Iris pigment epithelial cell (primary cell): ENCODE data around the gene MGAT5.

Source experiments
- DNase-seq: peaks from one replicate; pipeline ENCODE4 v3.0.0-alpha.2; 2011; ENCODE audit warnings: low read depth

Gene MGAT5

DNA sequence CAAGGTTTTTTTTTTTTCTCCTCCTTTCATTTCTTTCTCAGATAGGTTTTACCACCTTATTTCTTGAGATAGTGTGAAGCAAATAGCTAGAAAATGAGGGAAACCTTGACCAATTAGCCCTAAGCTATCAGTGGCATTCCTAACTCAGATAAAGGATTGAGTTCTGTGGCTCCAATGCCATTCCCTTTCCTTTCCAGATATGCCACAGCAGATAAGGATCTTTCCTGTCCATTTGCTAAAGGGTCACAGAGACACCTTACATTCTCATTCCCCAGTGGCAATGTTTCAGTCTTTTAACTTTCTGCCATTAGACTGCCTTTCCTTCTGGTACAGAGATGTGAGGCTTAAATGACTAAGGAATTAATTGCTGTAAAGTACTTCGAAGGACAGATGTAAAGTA is 81.7 kb downstream of the MGAT5 start:
- no peak for DNase-seq

DNA sequence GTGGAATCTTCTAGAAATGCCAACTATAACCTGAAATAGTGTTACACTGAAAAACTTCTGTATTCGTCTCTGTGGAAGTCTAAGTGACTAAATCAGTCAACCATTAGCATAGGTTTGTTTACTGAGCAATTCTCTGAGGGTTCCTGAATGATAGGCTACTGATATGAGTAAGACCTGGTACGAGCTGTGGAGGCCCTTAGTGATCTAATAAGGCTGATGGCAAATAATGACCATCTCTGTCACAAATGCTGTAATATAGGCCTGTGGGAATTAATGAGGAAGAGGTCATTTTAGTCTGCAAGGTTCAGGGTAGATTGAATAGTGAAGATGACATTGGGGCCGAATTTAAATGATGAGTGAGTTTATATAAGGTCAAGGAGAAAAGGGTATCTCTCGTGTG is 82.5 kb downstream of the MGAT5 start:
- no peak for DNase-seq

DNA sequence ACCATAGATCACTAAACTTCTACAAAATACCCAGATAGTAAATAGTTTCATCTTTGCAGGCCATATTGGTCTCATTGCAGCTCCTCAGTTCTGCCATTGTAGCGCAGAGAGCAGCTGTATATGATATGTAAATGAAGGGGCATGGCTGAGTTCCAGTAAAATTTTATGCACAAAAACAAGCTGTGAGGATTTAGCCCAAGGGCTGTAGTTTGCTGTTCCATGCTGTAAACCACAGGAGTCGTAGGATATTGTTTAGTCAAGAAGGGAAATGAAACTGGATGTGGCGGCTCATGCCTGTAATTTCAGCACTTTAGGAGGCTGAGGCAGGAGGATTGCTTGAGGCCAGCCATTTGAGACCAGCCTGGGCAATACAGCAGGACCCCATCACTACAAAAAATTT is 83.0 kb downstream of the MGAT5 start:
- no peak for DNase-seq

- DNase-seq: no peak
Observed at GRCh38 chr2:134337631-134338030, 83.8 kb downstream of the MGAT5 start.

- no peak for DNase-seq
Observed at GRCh38 chr2:134338208-134338607, 84.3 kb downstream of the MGAT5 start.

- no peak for DNase-seq
Observed at GRCh38 chr2:134341476-134341875, 87.6 kb downstream of the MGAT5 start.

- no peak for DNase-seq
Observed at GRCh38 chr2:134344954-134345697, 91.3 kb downstream of the MGAT5 start.

- DNase-seq: no peak
Observed at GRCh38 chr2:134346141-134346540, 92.3 kb downstream of the MGAT5 start.

DNA sequence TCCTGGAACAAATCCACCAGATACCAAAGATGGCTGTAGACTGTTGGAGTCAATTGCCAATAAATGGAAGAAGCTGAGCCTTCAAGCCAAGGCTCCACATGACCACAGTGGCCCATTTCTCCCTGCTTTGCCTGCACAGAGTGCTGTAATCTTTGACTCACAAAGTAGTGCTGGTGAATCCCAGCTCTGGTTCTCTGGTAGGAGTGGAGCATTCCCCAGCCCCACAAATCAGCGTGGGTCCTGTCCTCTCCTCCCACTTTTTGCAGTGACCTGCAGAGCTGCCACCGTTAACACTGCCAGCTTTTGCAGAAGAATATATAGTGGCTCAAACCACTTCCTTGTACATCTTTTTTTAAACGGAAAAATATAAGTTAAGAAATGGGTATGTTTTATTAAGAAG is 93.9 kb downstream of the MGAT5 start:
- peak; percentile 41 for DNase-seq

- peak; percentile 56 for DNase-seq
Observed at GRCh38 chr2:134348239-134348638, 94.4 kb downstream of the MGAT5 start.

GRCh38 chr2:134348760-134349159 is 94.9 kb downstream of the MGAT5 start:
- DNase-seq: no peak

GRCh38 chr2:134351016-134351415 is 97.1 kb downstream of the MGAT5 start:
- DNase-seq: no peak

- DNase-seq: no peak
Observed at GRCh38 chr2:134351899-134352298, 98.0 kb downstream of the MGAT5 start.

GRCh38 chr2:134352844-134353243 is 99.0 kb downstream of the MGAT5 start:
- DNase-seq: no peak

DNA sequence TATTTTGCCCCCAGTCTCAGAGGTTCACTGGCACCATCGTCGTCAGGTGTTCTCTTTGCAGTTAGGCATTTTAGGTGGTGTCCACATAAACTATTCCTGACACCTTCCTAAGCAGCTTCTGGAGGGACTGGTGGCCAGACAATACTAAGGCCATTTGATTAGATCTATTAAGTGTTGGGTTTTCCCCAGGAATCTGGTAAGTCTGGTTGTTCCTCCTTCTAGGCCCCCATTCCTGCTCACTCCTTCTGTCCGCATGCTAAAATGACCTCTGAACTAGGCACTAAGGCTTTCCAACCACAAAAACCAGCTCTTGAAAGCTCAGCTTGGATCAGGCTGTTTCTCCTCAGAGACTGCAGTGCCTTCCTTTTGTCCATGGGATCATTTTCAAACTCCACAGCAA is 100.7 kb downstream of the MGAT5 start:
- no peak for DNase-seq

DNA sequence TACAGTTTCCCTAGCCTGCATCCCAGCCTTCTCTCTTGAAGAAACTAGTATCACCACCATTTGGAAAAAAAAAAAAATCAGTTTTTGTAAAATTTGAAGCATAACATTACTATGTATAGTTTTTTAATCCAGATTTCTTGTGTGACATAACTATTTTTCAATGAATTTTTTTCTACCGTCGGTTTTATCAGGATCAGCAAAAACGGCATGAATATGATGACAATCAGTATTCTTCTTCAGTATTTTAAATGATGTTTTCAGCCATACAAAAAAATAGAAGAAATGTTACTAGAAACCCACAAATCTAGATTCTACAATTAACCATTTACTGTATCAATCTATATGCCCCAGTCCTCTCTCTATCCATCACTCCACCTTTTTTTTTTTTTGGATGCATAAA is 103.9 kb downstream of the MGAT5 start:
- no peak for DNase-seq

- DNase-seq: peak; percentile 38
Observed at GRCh38 chr2:134359367-134360081, 105.7 kb downstream of the MGAT5 start.

DNA sequence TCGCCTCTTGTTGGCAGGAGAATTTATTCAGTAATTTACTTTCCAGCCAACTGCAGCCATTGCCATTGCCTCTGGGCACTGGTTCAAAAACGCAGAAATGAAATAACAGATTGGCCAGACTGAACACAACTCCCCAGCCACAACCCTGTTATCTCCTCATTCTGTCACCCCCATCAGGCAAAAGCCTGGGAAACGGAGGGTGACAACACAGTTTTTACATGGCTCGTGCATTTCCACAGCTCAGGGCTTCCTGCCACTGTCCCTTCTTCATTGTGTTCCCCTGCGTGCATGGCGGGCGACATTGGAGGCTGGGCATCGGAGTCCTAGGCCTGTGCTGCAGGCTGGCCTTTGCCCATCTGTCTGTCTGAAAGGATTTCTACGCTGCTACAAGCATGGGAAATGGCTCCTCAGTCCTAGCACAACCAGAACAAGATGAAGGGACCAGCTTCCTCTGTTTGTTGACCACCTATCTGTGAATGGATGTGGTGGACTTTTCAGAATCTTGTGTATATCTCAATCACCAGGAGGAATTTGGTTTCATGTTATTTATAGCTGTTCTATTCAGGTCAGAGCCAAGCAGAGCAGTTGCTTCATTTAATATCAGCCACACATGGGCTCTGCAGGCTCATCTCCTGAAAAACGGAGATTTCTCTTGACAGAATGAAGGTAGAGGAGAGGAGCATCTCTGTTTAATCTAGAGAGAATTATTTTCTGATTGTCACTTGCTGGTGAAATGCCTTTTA is 107.0 kb downstream of the MGAT5 start:
- no peak for DNase-seq

- DNase-seq: peak; percentile 36
Observed at GRCh38 chr2:134361648-134362047, 107.8 kb downstream of the MGAT5 start.

DNA sequence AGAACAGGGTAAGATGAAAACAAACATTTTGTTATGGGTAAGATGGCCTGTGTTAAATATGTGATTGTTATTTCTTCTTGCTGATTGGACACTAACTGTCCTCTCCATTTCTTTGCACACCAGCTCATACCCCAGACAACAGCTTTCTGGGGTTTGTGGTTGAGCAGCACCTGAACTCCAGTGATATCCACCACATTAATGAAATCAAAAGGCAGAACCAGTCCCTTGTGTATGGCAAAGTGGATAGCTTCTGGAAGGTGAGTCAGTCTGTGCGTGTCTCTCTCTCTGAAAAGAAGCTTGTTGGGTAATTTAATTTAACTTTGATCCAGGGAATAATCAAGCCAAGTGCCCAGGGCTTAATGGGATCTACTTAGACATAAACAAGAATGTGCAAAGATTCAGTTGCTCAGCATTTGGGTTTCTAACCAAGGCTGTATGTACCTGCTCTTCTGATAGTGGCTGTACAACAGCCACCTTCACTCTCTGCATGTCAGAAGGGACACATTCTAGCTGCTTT is 108.3 kb downstream of the MGAT5 start:
- DNase-seq: no peak

GRCh38 chr2:134362740-134363139 is 108.9 kb downstream of the MGAT5 start:
- DNase-seq: no peak

DNA sequence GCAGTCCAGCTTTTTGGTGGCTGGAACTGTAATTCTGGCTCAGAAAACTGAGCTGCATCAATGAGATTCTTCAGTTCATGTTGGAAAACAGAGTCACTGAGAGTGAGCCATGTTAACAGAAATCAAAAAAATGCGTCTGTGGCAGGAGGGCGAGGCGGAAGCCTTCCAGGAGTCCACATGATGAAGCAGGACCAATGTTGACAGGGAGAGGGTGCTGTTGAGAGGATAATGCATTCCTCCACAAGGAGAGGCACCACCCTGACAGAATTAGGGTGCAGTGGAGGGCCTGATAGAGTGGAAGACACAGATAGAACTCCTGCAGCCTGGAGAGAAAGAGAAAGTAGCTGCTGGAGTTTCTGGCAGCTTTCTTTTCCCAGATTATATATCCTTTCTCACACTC is 111.5 kb downstream of the MGAT5 start:
- DNase-seq: no peak

DNA sequence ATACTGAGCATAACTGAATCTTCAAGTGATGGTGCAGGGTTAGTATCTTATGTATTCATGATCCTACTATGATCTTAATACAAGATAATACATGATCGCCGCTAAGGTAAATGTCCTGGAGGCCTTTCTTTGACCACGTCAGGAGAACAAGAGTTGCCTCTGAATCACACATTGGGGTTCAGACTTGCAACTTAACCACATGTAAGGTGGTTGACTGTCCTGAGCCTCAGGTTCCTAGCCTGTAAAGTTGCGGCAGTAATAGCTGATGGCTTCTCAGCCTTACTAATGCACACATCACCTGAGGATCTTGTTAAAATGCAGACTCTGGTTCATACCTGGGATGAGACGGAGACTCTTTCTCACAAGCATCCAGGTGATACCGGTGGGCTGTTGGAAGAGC is 112.5 kb downstream of the MGAT5 start:
- no peak for DNase-seq
